Uterus (tissue), 2 donors: ENCODE results near the gene NFATC1.

Experiments used
- POLR2A ChIP-seq, 2 donors: fragments of 450-650 bp; IDR thresholded peaks; one replicate each; pipeline ENCODE4 v1.6.1; 2016; ENCODE audit warnings: antibody characterized with exemption in 2 of 2, mild to moderate bottlenecking in 1 of 2, moderate library complexity in 1 of 2
- TF ChIP-seq, protein P1 (sequence below), 4 experiments: fragments of 200-600 bp in 2 of 4; fragments of 450-650 bp in 2 of 4; sonication (generic) in 2 of 4; IDR thresholded peaks; one replicate each; pipeline ENCODE4 v1.5.1; 2016 to 2019; ENCODE audit warnings: antibody characterized with exemption in 4 of 4, mild to moderate bottlenecking in 2 of 4, moderate library complexity in 1 of 4

DNA sequence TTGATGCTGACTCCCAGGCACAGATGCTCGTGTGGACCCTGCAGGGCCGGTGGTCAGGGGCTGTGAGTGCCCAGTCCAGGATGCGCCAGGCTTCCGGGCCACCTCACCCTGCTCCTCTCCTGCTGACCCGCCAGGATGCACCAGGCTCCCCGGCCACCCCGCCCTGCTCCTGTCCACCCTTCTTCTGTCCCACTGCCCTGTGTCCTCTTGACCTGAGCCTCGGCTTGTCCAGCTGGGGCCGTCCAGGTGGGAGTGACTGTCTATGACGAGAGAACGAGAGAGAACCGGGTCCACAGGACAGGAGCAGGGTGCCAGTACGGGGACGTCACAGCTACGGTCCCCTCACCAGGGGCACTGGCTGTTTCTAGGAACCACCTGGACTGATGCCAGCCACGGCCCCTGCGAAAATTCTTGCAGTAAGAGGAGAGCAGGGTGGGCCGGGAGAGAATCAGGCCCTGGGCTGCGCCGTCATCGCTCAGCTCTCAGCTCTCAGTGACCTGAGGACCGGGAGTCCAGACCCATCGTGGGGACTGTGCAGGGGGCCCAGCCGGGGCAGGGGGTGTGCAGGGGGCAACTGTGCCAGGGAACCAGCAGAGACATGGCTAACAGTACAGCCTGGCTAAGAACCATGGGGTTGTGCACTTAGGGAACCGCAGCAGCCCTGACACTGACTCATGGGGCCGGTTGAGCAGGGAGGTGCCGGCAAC lies 12.9 kb upstream of the NFATC1 start:
- no peak for TF ChIP-seq POLR2A (IDR thresholded peaks at IDR 0.05)
- TF ChIP-seq, protein P1, sequence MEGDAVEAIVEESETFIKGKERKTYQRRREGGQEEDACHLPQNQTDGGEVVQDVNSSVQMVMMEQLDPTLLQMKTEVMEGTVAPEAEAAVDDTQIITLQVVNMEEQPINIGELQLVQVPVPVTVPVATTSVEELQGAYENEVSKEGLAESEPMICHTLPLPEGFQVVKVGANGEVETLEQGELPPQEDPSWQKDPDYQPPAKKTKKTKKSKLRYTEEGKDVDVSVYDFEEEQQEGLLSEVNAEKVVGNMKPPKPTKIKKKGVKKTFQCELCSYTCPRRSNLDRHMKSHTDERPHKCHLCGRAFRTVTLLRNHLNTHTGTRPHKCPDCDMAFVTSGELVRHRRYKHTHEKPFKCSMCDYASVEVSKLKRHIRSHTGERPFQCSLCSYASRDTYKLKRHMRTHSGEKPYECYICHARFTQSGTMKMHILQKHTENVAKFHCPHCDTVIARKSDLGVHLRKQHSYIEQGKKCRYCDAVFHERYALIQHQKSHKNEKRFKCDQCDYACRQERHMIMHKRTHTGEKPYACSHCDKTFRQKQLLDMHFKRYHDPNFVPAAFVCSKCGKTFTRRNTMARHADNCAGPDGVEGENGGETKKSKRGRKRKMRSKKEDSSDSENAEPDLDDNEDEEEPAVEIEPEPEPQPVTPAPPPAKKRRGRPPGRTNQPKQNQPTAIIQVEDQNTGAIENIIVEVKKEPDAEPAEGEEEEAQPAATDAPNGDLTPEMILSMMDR (IDR thresholded peaks at IDR 0.05), result no peak
